KMS-11 (cell line): ENCODE measurements around the gene CNTF.

Experiments used
- H2AFZ ChIP-seq: fragments of 200-600 bp; sonication (generic); 2 replicates; pipeline ENCODE4 v1.6.1; 2016; ENCODE audit warnings: antibody characterized with exemption, mixed run types, low read depth
- H3K27ac ChIP-seq: fragments of 200-600 bp; sonication (generic); 2 replicates; pipeline ENCODE4 v1.6.1; 2016; ENCODE audit warnings: mild to moderate bottlenecking, mixed run types
- H3K27me3 ChIP-seq: fragments of 200-600 bp; sonication (generic); 2 replicates; pipeline ENCODE4 v1.6.1; 2017; ENCODE audit warnings: mild to moderate bottlenecking, low read depth, mixed run types, moderate library complexity; ENCODE audit not compliant: insufficient read depth
- H3K36me3 ChIP-seq: fragments of 200-600 bp; sonication (generic); 2 replicates; pipeline ENCODE4 v1.6.1; 2017; ENCODE audit warnings: mild to moderate bottlenecking, mixed run types; ENCODE audit not compliant: insufficient read depth
- H3K4me1 ChIP-seq: fragments of 200-600 bp; sonication (generic); 2 replicates; pipeline ENCODE4 v1.6.1; 2016; ENCODE audit warnings: mild to moderate bottlenecking, low read depth, mixed run types; ENCODE audit not compliant: poor library complexity, severe bottlenecking
- H3K4me2 ChIP-seq: fragments of 200-600 bp; sonication (generic); 2 replicates; pipeline ENCODE4 v1.7.0; 2016; ENCODE audit warnings: mild to moderate bottlenecking, mixed run types
- H3K4me3 ChIP-seq: fragments of 200-600 bp; sonication (generic); IDR thresholded peaks from 2 replicates; pipeline ENCODE4 v1.6.1; 2017; ENCODE audit warnings: low read depth, low read length, mixed read lengths; ENCODE audit not compliant: insufficient read depth
- H3K79me2 ChIP-seq: fragments of 200-600 bp; sonication (generic); 2 replicates; pipeline ENCODE4 v1.6.1; 2016; ENCODE audit warnings: low read depth, mixed run types; ENCODE audit not compliant: insufficient read depth
- H3K9ac ChIP-seq: fragments of 200-600 bp; sonication (generic); 2 replicates; pipeline ENCODE4 v1.6.1; 2016; ENCODE audit warnings: mild to moderate bottlenecking, mixed run types
- H4K20me1 ChIP-seq: fragments of 200-600 bp; sonication (generic); 2 replicates; pipeline ENCODE4 v1.6.1; 2016; ENCODE audit warnings: mild to moderate bottlenecking, mixed run types; ENCODE audit not compliant: insufficient read depth
- CTCF ChIP-seq: fragments of 200-600 bp; sonication (generic); conservative IDR thresholded peaks from 2 replicates; pipeline ENCODE4 v1.6.1; 2017; ENCODE audit warnings: low read depth, mild to moderate bottlenecking, antibody characterized with exemption, low read length, moderate library complexity, mixed read lengths

The CNTF gene

GRCh38 chr11:58625826-58626460 is 3.5 kb downstream of the CNTF start:
- no peak overlapping the region for H2AFZ ChIP-seq
- H3K4me3 ChIP-seq, result no peak overlapping the region
- TF ChIP-seq CTCF, result no peak
- H3K27ac ChIP-seq, result peak overlapping the region; percentile 1; the same call in 1 of the 2 replicates
- H3K36me3 ChIP-seq, result peaks cover 4% of the 10 kb centered on the region; the same call in 1 of the 2 replicates
- no peak overlapping the region for H3K9ac ChIP-seq
- H4K20me1 ChIP-seq, result no peaks in the 10 kb centered on the region
- H3K27me3 ChIP-seq, result no peaks in the 10 kb centered on the region
- no peaks in the 10 kb centered on the region for H3K79me2 ChIP-seq
- no peak overlapping the region for H3K4me2 ChIP-seq
- H3K4me1 ChIP-seq, result peaks cover 22% of the 10 kb centered on the region

GRCh38 chr11:58626934-58627483 is 4.5 kb downstream of the CNTF start:
- Histone ChIP-seq H2AFZ (no peak overlapping the region), H4K20me1 (no peaks in the 10 kb centered on the region), H3K4me2 (peak overlapping the region; percentile 4; the same call in 1 of the 2 replicates), H3K27me3 (no peaks in the 10 kb centered on the region), H3K9ac (no peak overlapping the region), H3K4me3 (no peak overlapping the region), H3K36me3 (peaks cover 4% of the 10 kb centered on the region; the same call in 1 of the 2 replicates), H3K4me1 (peaks cover 22% of the 10 kb centered on the region), H3K27ac (peak overlapping the region; percentile 1; the same call in 1 of the 2 replicates), H3K79me2 (no peaks in the 10 kb centered on the region)
- TF ChIP-seq CTCF, result no peak

- H4K20me1 ChIP-seq, result no peaks in the 10 kb centered on the region
- no peak overlapping the region for H3K27ac ChIP-seq
- no peak overlapping the region for H2AFZ ChIP-seq
- peaks cover 22% of the 10 kb centered on the region for H3K4me1 ChIP-seq
- H3K79me2 ChIP-seq, result no peaks in the 10 kb centered on the region
- no peak overlapping the region for H3K9ac ChIP-seq
- TF ChIP-seq CTCF, result no peak
- H3K27me3 ChIP-seq, result no peaks in the 10 kb centered on the region
- H3K4me3 ChIP-seq, result no peak overlapping the region
- H3K36me3 ChIP-seq, result peaks cover 4% of the 10 kb centered on the region; the same call in 1 of the 2 replicates
- H3K4me2 ChIP-seq, result no peak overlapping the region
Observed at GRCh38 chr11:58628446-58628845, 6.0 kb downstream of the CNTF start.

GRCh38 chr11:58629857-58630256 is 7.4 kb downstream of the CNTF start:
- Histone ChIP-seq H3K79me2 (no peaks in the 10 kb centered on the region), H3K9ac (no peak overlapping the region), H2AFZ (no peak overlapping the region), H4K20me1 (no peaks in the 10 kb centered on the region), H3K36me3 (no peaks in the 10 kb centered on the region), H3K4me1 (peaks cover 22% of the 10 kb centered on the region), H3K27ac (no peak overlapping the region), H3K4me2 (no peak overlapping the region), H3K27me3 (no peaks in the 10 kb centered on the region), H3K4me3 (no peak overlapping the region)
- peak; percentile 83 for TF ChIP-seq CTCF
